NCI-H510A treated with DMSO at 0.1 percent for 48 hours (cell line): ENCODE data around the gene ANKRD29.
"Not testable (repeated sequence)": the region's sequence is repeated elsewhere in the genome, so short reads cannot be mapped to it uniquely, and the experiment has no call there.

Experiments used
- DNase-seq: peaks from one replicate; lab custom pipeline; 2025; lab: John Stamatoyannopoulos, UW

ANKRD29 gene

GRCh38 chr18:23645568-23646175, 17.0 kb downstream of the ANKRD29 start:
- DNase-seq = no peak

GRCh38 chr18:23643815-23644490, 18.8 kb downstream of the ANKRD29 start:
- no peak for DNase-seq

- no peak for DNase-seq
Observed at GRCh38 chr18:23641937-23642666, 20.6 kb downstream of the ANKRD29 start.

GRCh38 chr18:23641143-23641720, 21.5 kb downstream of the ANKRD29 start:
- no peak for DNase-seq

- DNase-seq = no peak
Observed at GRCh38 chr18:23640052-23640451, 22.7 kb downstream of the ANKRD29 start.

GRCh38 chr18:23636433-23636832, 26.3 kb downstream of the ANKRD29 start:
- not testable (repeated sequence) for DNase-seq

- DNase-seq = no peak
Observed at GRCh38 chr18:23636071-23636399, 26.7 kb downstream of the ANKRD29 start.

- no peak for DNase-seq
Observed at GRCh38 chr18:23635283-23636070, 27.2 kb downstream of the ANKRD29 start.

GRCh38 chr18:23634692-23635091, 28.0 kb downstream of the ANKRD29 start:
- DNase-seq = no peak

- DNase-seq = no peak
Observed at GRCh38 chr18:23632615-23633014, 30.1 kb downstream of the ANKRD29 start.

GRCh38 chr18:23631746-23632145, 31.0 kb downstream of the ANKRD29 start:
- DNase-seq = no peak

- DNase-seq = no peak
Observed at GRCh38 chr18:23631312-23631711, 31.4 kb downstream of the ANKRD29 start.

GRCh38 chr18:23629444-23629946, 33.2 kb downstream of the ANKRD29 start:
- peak; percentile 79 for DNase-seq

- no peak for DNase-seq
Observed at GRCh38 chr18:23627970-23628369, 34.7 kb downstream of the ANKRD29 start.

GRCh38 chr18:23627321-23627720, 35.4 kb downstream of the ANKRD29 start:
- DNase-seq = no peak

- peak; percentile 3 for DNase-seq
Observed at GRCh38 chr18:23626451-23627279, 36.0 kb downstream of the ANKRD29 start.

GRCh38 chr18:23623040-23623439, 39.7 kb downstream of the ANKRD29 start:
- DNase-seq = no peak

GRCh38 chr18:23619388-23619881, 43.3 kb downstream of the ANKRD29 start:
- no peak for DNase-seq

GRCh38 chr18:23618862-23619387, 43.8 kb downstream of the ANKRD29 start:
- no peak for DNase-seq

- no peak for DNase-seq
Observed at GRCh38 chr18:23617412-23618014, 45.2 kb downstream of the ANKRD29 start.
